HepG2 (cell line): ENCODE measurements around the gene KSR1. TPM values are rescaled to one million over a fixed set of nuclear protein-coding genes. Genes with fewer than 3 reads are reported as not detected.

Experiments used
- ATAC-seq: fragments of 200-7000 bp; cut with Tn5 transposase; 3 replicates; pipeline ENCODE4 v1.9.1; 2020; ENCODE audit warnings: mild to moderate bottlenecking, moderate library complexity
- BruUV-seq: library from RNA; stranded (reverse); fragments of 400-500 nt; replicated peaks from 2 replicates; lab custom pipeline; 2021; lab: Mats Ljungman, UMichigan
- CTCF ChIA-PET: fragments of 300-600 bp; formaldehyde crosslinking; extraction: SDS; loops from one replicate; lab custom pipeline; 2021; ENCODE audit warnings: low total read pairs, inconsistent platforms, low intra/inter-chr PET ratio; lab: Yijun Ruan, JAX
- POLR2A ChIA-PET: fragments of 350-600 bp; sonication (Branson Sonifier 250); formaldehyde crosslinking; loops from one replicate; lab custom pipeline; 2020; ENCODE audit warnings: antibody characterized with exemption, inconsistent platforms; lab: Yijun Ruan, JAX
- DNase-seq: peaks from one replicate; pipeline ENCODE4 v3.0.0-alpha.2; 2015; ENCODE audit warnings: low spot score
- FAIRE-seq: peaks from 3 replicates; lab custom pipeline; 2011; peaks lifted over from hg19 to GRCh38; lab: Jason Lieb, UNC
- H2AFZ ChIP-seq: one replicate; pipeline ENCODE4 v1.6.1; 2011; ENCODE audit warnings: low read length, inconsistent platforms
- H3K27ac ChIP-seq: fragments of 300-600 bp; 3 replicates; pipeline ENCODE4 v1.8.0; 2011; ENCODE audit warnings: mixed run types, mild to moderate bottlenecking, mixed read lengths, low read length, inconsistent platforms; ENCODE audit not compliant: insufficient read depth; ENCODE audit errors: extremely low read length
- H3K27me3 ChIP-seq, 2 experiments: fragments of 200-600 bp in 1 of 2; 2 replicates in 1 of 2; 3 replicates in 1 of 2; pipeline versions ENCODE4 v1.6.0 to v1.8.0; 2011; ENCODE audit warnings: low read length in 2 of 2, mild to moderate bottlenecking in 2 of 2, moderate library complexity in 2 of 2, inconsistent platforms in 1 of 2; ENCODE audit not compliant: insufficient read depth in 2 of 2, control insufficient read depth in 1 of 2
- H3K36me3 ChIP-seq, 2 experiments: fragments of 200-600 bp in 1 of 2; replicated peaks in 1 of 2; 2 replicates in 1 of 2; 3 replicates in 1 of 2; pipeline versions ENCODE4 v1.5.1 to v1.8.0; 2011; ENCODE audit warnings: low read length in 2 of 2, inconsistent platforms in 1 of 2; ENCODE audit not compliant: insufficient read depth in 2 of 2, control insufficient read depth in 1 of 2
- H3K4me1 ChIP-seq: 2 replicates; pipeline ENCODE4 v1.5.1; 2012; ENCODE audit warnings: low read length, inconsistent platforms; ENCODE audit not compliant: insufficient read depth
- H3K4me2 ChIP-seq: 2 replicates; pipeline ENCODE4 v1.6.0; 2011; ENCODE audit warnings: low read depth, low read length, inconsistent platforms
- H3K4me3 ChIP-seq, 3 experiments: fragments of 200-600 bp in 1 of 3; sonication (generic), shearing (Covaris generic) in 1 of 3; replicated peaks in 1 of 3; 2 replicates each; pipeline ENCODE4 v1.5.1; 2011 to 2016; ENCODE audit warnings: low read length in 3 of 3, inconsistent platforms in 2 of 3, low read depth in 2 of 3, mild to moderate bottlenecking in 2 of 3, control low read depth in 1 of 3, mixed read lengths in 1 of 3; ENCODE audit not compliant: insufficient read depth in 1 of 3
- H3K79me2 ChIP-seq: one replicate; pipeline ENCODE4 v1.6.1; 2011; ENCODE audit warnings: low read length, inconsistent platforms; ENCODE audit not compliant: insufficient read depth
- H3K9ac ChIP-seq: 2 replicates; pipeline ENCODE4 v1.6.0; 2011; ENCODE audit warnings: mild to moderate bottlenecking, low read depth, low read length, inconsistent platforms; ENCODE audit not compliant: insufficient read depth
- H3K9me3 ChIP-seq: 2 replicates; pipeline ENCODE4 v1.5.1; 2012; ENCODE audit warnings: mild to moderate bottlenecking, low read length
- H4K20me1 ChIP-seq: 2 replicates; pipeline ENCODE4 v1.6.0; 2011; ENCODE audit warnings: inconsistent platforms, mild to moderate bottlenecking, low read length, moderate library complexity; ENCODE audit not compliant: insufficient read depth
- ARID4A ChIP-seq: sonication (generic); formaldehyde crosslinking; IDR thresholded peaks from 2 replicates; pipeline ENCODE4 v1.5.0; 2020; ENCODE audit warnings: mild to moderate bottlenecking, missing genetic modification reagents, borderline replicate concordance
- ARNTL ChIP-seq: sonication (generic); formaldehyde crosslinking; IDR thresholded peaks from 2 replicates; pipeline ENCODE4 v1.4.0; 2020; ENCODE audit warnings: mild to moderate bottlenecking, missing genetic modification reagents
- CC2D1A ChIP-seq: sonication (generic); formaldehyde crosslinking; IDR thresholded peaks from 2 replicates; pipeline ENCODE4 v1.8.1; 2023; ENCODE audit warnings: mild to moderate bottlenecking, missing genetic modification reagents
- FIP1L1 ChIP-seq: fragments of 200-400 bp; formaldehyde crosslinking; IDR thresholded peaks from 2 replicates; pipeline ENCODE4 v1.6.1; 2018; ENCODE audit warnings: low read depth, mild to moderate bottlenecking, low read length, moderate library complexity, borderline replicate concordance; ENCODE audit not compliant: insufficient read depth
- FOXM1 ChIP-seq: sonication (generic); formaldehyde crosslinking; IDR thresholded peaks from 2 replicates; pipeline ENCODE4 v1.5.0; 2020; ENCODE audit warnings: missing genetic modification reagents
- NR1H2 ChIP-seq: sonication (generic); formaldehyde crosslinking; IDR thresholded peaks from 2 replicates; pipeline ENCODE4 v1.8.1; 2022; ENCODE audit warnings: low read depth, missing genetic modification reagents, borderline replicate concordance
- POGK ChIP-seq: sonication (generic); formaldehyde crosslinking; conservative IDR thresholded peaks from 2 replicates; pipeline ENCODE4 v1.8.0; 2022; ENCODE audit warnings: mild to moderate bottlenecking, moderate library complexity, missing genetic modification reagents
- STAT5B ChIP-seq: sonication (generic); formaldehyde crosslinking; IDR thresholded peaks from 2 replicates; pipeline ENCODE4 v1.4.0; 2020; ENCODE audit warnings: missing genetic modification reagents
- ZNF34 ChIP-seq: sonication (generic); formaldehyde crosslinking; IDR thresholded peaks from 2 replicates; pipeline ENCODE4 v1.4.0; 2020; ENCODE audit warnings: mild to moderate bottlenecking, missing genetic modification reagents, borderline replicate concordance
- ZNF644 ChIP-seq: IDR thresholded peaks from 2 replicates; pipeline ENCODE4 v1.6.1; 2016; ENCODE audit warnings: low read depth
- ZSCAN9 ChIP-seq: IDR thresholded peaks from 2 replicates; pipeline ENCODE4 v1.6.1; 2016; ENCODE audit warnings: borderline replicate concordance
- WGBS: methylation state at CpG from one replicate; pipeline ENCODE4 v1.1.6; 2017; ENCODE audit warnings: low lambda C conversion rate; 5-methylcytosine and 5-hydroxymethylcytosine counted together
- in situ Hi-C: cut with HindIII; loops from 2 replicates; pipeline ENCODE4 v1.10.0; 2017; ENCODE audit warnings: low pct_unique_long_range_greater_than_20kb; ENCODE audit not compliant: extremely low pct_ligation_motif_present
- intact Hi-C: fragments of 100-400 bp; cut with micrococcal nuclease; formaldehyde crosslinking; loops from one replicate; pipeline ENCODE4 v1.10.0; 2022; ENCODE audit not compliant: unreplicated experiment
- polyA plus RNA-seq, 8 experiments: library from polyadenylated mRNA; depleted of rRNA in 3 of 8; stranded (reverse) in 7 of 8; unstranded in 1 of 8; fragments of >200 nt; fragmentation: Illumina TruSeq in 4 of 8; extraction: Trizol in 4 of 8; gene quantifications; 2 replicates each; pipeline versions ENCODE4 v1.2.1 to v1.2.3, GENCODE V29; 2011 to 2016; ENCODE audit warnings: low read depth in 4 of 8, missing spikeins in 1 of 8, mixed read lengths in 1 of 8; ENCODE audit not compliant: insufficient read depth in 1 of 8
- total RNA-seq, 5 experiments: library from RNA; depleted of rRNA; stranded (reverse); fragments of >200 nt; fragmentation: Illumina TruSeq; extraction: Trizol; gene quantifications; 2 replicates each; pipeline ENCODE4 v1.2.3, GENCODE V29; 2016; ENCODE audit warnings: low read depth in 1 of 5

The KSR1 gene
- total and polyA plus RNA-seq, 2 of the 13 experiments (the other 11 are each of a cell fraction or from before 2014, with no cell fraction given): 10.1 to 16.6 TPM

GRCh38 chr17:27595208-27595607, 139.0 kb downstream of the KSR1 start:
- in situ Hi-C loops (loop anchor here (5.0 to 10.0 kb wide), 4 partner anchors 60 to 360 kb away; no protein-coding TSS in a partner anchor), intact Hi-C loops (no loop called here)
- WGBS: 100% methylated on average over 2 of the region's 2 CpGs
- H3K9me3 ChIP-seq: no peaks in the 10 kb centered on the region
- no peaks in the 10 kb centered on the region for H3K27me3 ChIP-seq
- H3K27ac ChIP-seq: no peak overlapping the region
- H4K20me1 ChIP-seq: no peaks in the 10 kb centered on the region
- H3K9ac ChIP-seq: no peak overlapping the region
- no TSS peak for BruUV-seq
- H3K4me1 ChIP-seq: no peaks in the 10 kb centered on the region
- no peak for ATAC-seq
- H2AFZ ChIP-seq: no peak overlapping the region
- DNase-seq: no peak
- peaks cover 15 to 47% of the 10 kb centered on the region in 2 experiments for H3K36me3 ChIP-seq
- ChIA-PET POLR2A (no interaction called here), CTCF (no interaction called here)
- H3K4me3 ChIP-seq: no peak overlapping the region
- no peak for FAIRE-seq
- TF ChIP-seq CC2D1A (no peak), NR1H2 (CRISPR knock-in tag) (no peak), ARNTL (CRISPR knock-in tag) (no peak), ZSCAN9 (no peak), STAT5B (CRISPR knock-in tag) (no peak), ARID4A (CRISPR knock-in tag) (no peak), ZNF34 (CRISPR knock-in tag) (no peak), POGK (no peak), FIP1L1 (no peak), ZNF644 (no peak), FOXM1 (CRISPR knock-in tag) (no peak)
- no peak overlapping the region for H3K4me2 ChIP-seq
- no peaks in the 10 kb centered on the region for H3K79me2 ChIP-seq
